HG03025 (cell line): ENCODE measurements around the gene RNF225.
"Not testable (repeated sequence)": the region's sequence is repeated elsewhere in the genome, so short reads cannot be mapped to it uniquely, and the experiment has no call there.

ENCODE experiments used
- ATAC-seq: cut with Tn5 transposase; IDR thresholded peaks from one replicate; pipeline ENCODE4 v1.9.1; 2021; ENCODE audit warnings: mild to moderate bottlenecking, moderate library complexity; ENCODE audit not compliant: unreplicated experiment, low FRiP score

Gene RNF225

GRCh38 chr19:58386576-58387337 lies 8.7 kb upstream of the RNF225 start, which contains the start of gene RPS5:
Gene RPS5 (plus strand): TSS chr19:58387269. CDS start chr19:58388138, 869 bp downstream.
- ATAC-seq = peak; percentile 67

- ATAC-seq = no peak
Measured at GRCh38 chr19:58387338-58388174, 7.9 kb upstream of the RNF225 start.

- no peak for ATAC-seq
Measured at GRCh38 chr19:58388175-58388526, 7.3 kb upstream of the RNF225 start.

GRCh38 chr19:58392945-58393724 lies 2.3 kb upstream of the RNF225 start:
- no peak for ATAC-seq

- no peak for ATAC-seq
Measured at GRCh38 chr19:58393725-58394033, 1.8 kb upstream of the RNF225 start.

GRCh38 chr19:58394821-58395219 lies 636 bp upstream of the RNF225 start:
- no peak for ATAC-seq

- ATAC-seq = no peak
Measured at GRCh38 chr19:58395979-58396627, 647 bp downstream of the RNF225 start.

GRCh38 chr19:58396691-58397532 lies 1.5 kb downstream of the RNF225 start:
- no peak for ATAC-seq

- ATAC-seq = no peak
Measured at GRCh38 chr19:58397533-58398037, 2.1 kb downstream of the RNF225 start.

GRCh38 chr19:58398087-58398486 lies 2.6 kb downstream of the RNF225 start:
- no peak for ATAC-seq

- ATAC-seq = no peak
Measured at GRCh38 chr19:58398545-58398944, 3.1 kb downstream of the RNF225 start.

- ATAC-seq = no peak
Measured at GRCh38 chr19:58399903-58400302, 4.4 kb downstream of the RNF225 start.

- ATAC-seq = no peak
Measured at GRCh38 chr19:58400316-58400915, 5.0 kb downstream of the RNF225 start.

GRCh38 chr19:58400916-58401839 lies 5.7 kb downstream of the RNF225 start:
- peak; percentile 98 for ATAC-seq

GRCh38 chr19:58401840-58402421 lies 6.5 kb downstream of the RNF225 start:
- no peak for ATAC-seq

- not testable (repeated sequence) for ATAC-seq
Measured at GRCh38 chr19:58403920-58404478, 8.5 kb downstream of the RNF225 start.
